RWPE2 (cell line): Measurements from ENCODE around the gene GRAMD2B.

Experiments used
- ATAC-seq: fragments of 200-7000 bp; cut with Tn5 transposase; 3 replicates; pipeline ENCODE4 v1.9.1; 2021; ENCODE audit warnings: low read depth
- DNase-seq: peaks from one replicate; pipeline ENCODE4 v3.0.0-alpha.2; 2020; ENCODE audit warnings: low spot score
- H3K27ac ChIP-seq: fragments of 450-650 bp; 2 replicates; pipeline ENCODE4 v1.5.1; 2017; ENCODE audit warnings: mild to moderate bottlenecking; ENCODE audit not compliant: poor library complexity, severe bottlenecking
- H3K27me3 ChIP-seq: fragments of 250-450 bp; sonication (Bioruptor Pico); 2 replicates; pipeline ENCODE4 v1.5.1; 2021; ENCODE audit warnings: mild to moderate bottlenecking, moderate library complexity; ENCODE audit not compliant: insufficient read depth, poor library complexity, severe bottlenecking
- H3K36me3 ChIP-seq: fragments of 250-450 bp; sonication (Bioruptor Pico); 2 replicates; pipeline ENCODE4 v1.5.1; 2020; ENCODE audit warnings: low read depth, mild to moderate bottlenecking, moderate library complexity
- H3K4me1 ChIP-seq: fragments of 250-450 bp; sonication (Bioruptor Pico); 2 replicates; pipeline ENCODE4 v1.5.1; 2021; ENCODE audit warnings: mild to moderate bottlenecking, moderate library complexity; ENCODE audit not compliant: insufficient read depth, poor library complexity, severe bottlenecking
- H3K4me3 ChIP-seq: fragments of 250-450 bp; sonication (Bioruptor Pico); 2 replicates; pipeline ENCODE4 v1.5.1; 2021; ENCODE audit warnings: mild to moderate bottlenecking, moderate library complexity; ENCODE audit not compliant: severe bottlenecking
- H3K9me3 ChIP-seq: fragments of 250-450 bp; sonication (Bioruptor Pico); 2 replicates; pipeline ENCODE4 v1.5.1; 2021; ENCODE audit warnings: mild to moderate bottlenecking, moderate library complexity; ENCODE audit not compliant: severe bottlenecking
- CTCF ChIP-seq: fragments of 450-650 bp; IDR thresholded peaks from one replicate; pipeline ENCODE4 v1.5.1; 2017; ENCODE audit warnings: mild to moderate bottlenecking, moderate library complexity; ENCODE audit not compliant: poor library complexity, severe bottlenecking

Gene GRAMD2B

GRCh38 chr5:126417178-126417577 is 6.0 kb upstream of the GRAMD2B start:
- DNase-seq: no peak
- ATAC-seq: no peak
- no peak overlapping the region for H3K4me3 ChIP-seq

GRCh38 chr5:126419102-126419501 is 4.1 kb upstream of the GRAMD2B start:
- Histone ChIP-seq H3K27ac (no peak overlapping the region), H3K27me3 (no peaks in the 10 kb centered on the region), H3K36me3 (no peaks in the 10 kb centered on the region), H3K4me1 (peaks cover 6% of the 10 kb centered on the region), H3K9me3 (no peaks in the 10 kb centered on the region), H3K4me3 (no peak overlapping the region)
- no peak for TF ChIP-seq CTCF
- ATAC-seq (no peak), DNase-seq (no peak)

More at GRCh38 chr5:126417178-126417577, 6.0 kb upstream of the GRAMD2B start:
- Histone ChIP-seq H3K27me3 (no peaks in the 10 kb centered on the region), H3K4me1 (no peaks in the 10 kb centered on the region), H3K9me3 (no peaks in the 10 kb centered on the region), H3K27ac (no peak overlapping the region), H3K36me3 (no peaks in the 10 kb centered on the region)
- no peak for TF ChIP-seq CTCF

- Histone ChIP-seq H3K9me3 (no peaks in the 10 kb centered on the region), H3K4me1 (peaks cover 16% of the 10 kb centered on the region), H3K36me3 (peaks cover 49% of the 10 kb centered on the region), H3K27me3 (no peaks in the 10 kb centered on the region), H3K4me3 (no peak overlapping the region), H3K27ac (no peak overlapping the region)
- no peak for TF ChIP-seq CTCF
- DNase-seq (no peak), ATAC-seq (no peak)
Measured at GRCh38 chr5:126428421-126428820, 5.2 kb downstream of the GRAMD2B start.

GRCh38 chr5:126430631-126431030 is 7.4 kb downstream of the GRAMD2B start:
- peaks cover 58% of the 10 kb centered on the region for H3K36me3 ChIP-seq
- no peak overlapping the region for H3K27ac ChIP-seq
- no peaks in the 10 kb centered on the region for H3K9me3 ChIP-seq
- H3K4me1 ChIP-seq: peaks cover 9% of the 10 kb centered on the region
- no peaks in the 10 kb centered on the region for H3K27me3 ChIP-seq
- DNase-seq: no peak
- no peak overlapping the region for H3K4me3 ChIP-seq
- no peak for ATAC-seq
- no peak for TF ChIP-seq CTCF

- Histone ChIP-seq H3K36me3 (peaks cover 47% of the 10 kb centered on the region), H3K4me3 (no peak overlapping the region), H3K27me3 (no peaks in the 10 kb centered on the region), H3K4me1 (peaks cover 9% of the 10 kb centered on the region), H3K27ac (peak overlapping the region; percentile 15), H3K9me3 (no peaks in the 10 kb centered on the region)
- no peak for DNase-seq
- no peak for TF ChIP-seq CTCF
- no peak for ATAC-seq
Measured at GRCh38 chr5:126433701-126434100, 10.5 kb downstream of the GRAMD2B start.
